HCT116 (cell line): ENCODE measurements around the gene NAB2. TPM values are rescaled to one million over a fixed set of nuclear protein-coding genes. Genes with fewer than 3 reads are reported as not detected.

Source experiments
- ATAC-seq: fragments of 200-7000 bp; cut with Tn5 transposase; 2 replicates; pipeline ENCODE4 v1.9.1; 2020; ENCODE audit warnings: mild to moderate bottlenecking, moderate library complexity
- BruUV-seq: library from RNA; stranded (reverse); fragments of 400-500 nt; replicated peaks from 2 replicates; lab custom pipeline; 2021; lab: Mats Ljungman, UMichigan
- CTCF ChIA-PET: fragments of 300-600 bp; sonication (Branson Sonifier 250); formaldehyde crosslinking; loops from one replicate; lab custom pipeline; 2021; ENCODE audit warnings: antibody characterized with exemption; lab: Charles Lee
- POLR2A ChIA-PET: fragments of 300-600, 350-600 bp; sonication (Branson Sonifier 250); formaldehyde crosslinking; loops from one replicate; lab custom pipeline; 2021; ENCODE audit warnings: antibody characterized with exemption; lab: Charles Lee
- RAD21 ChIA-PET, 2 experiments: fragments of 300-600 bp; sonication (Branson Sonifier 250); formaldehyde crosslinking; loops; one replicate each; lab custom pipeline; 2023; ENCODE audit warnings: low total read pairs in 2 of 2; ENCODE audit not compliant: uncharacterized antibody in 2 of 2, unreplicated experiment in 2 of 2, low non-redundant PET in 1 of 2; lab: Charles Lee
- DNase-seq: peaks from one replicate; pipeline ENCODE4 v3.0.0-alpha.2; 2010; ENCODE audit warnings: low read depth, low spot score
- H2AFZ ChIP-seq: fragments of 200-600 bp; shearing (Covaris generic), sonication (generic); 2 replicates; pipeline ENCODE4 v1.6.1; 2017; ENCODE audit warnings: low read depth, mixed run types, mixed read lengths, antibody characterized with exemption, low read length; ENCODE audit not compliant: poor library complexity, severe bottlenecking
- H3K27ac ChIP-seq: 2 replicates; pipeline ENCODE4 v1.5.1; 2012; ENCODE audit warnings: low read depth, low read length
- H3K27me3 ChIP-seq: fragments of 200-600 bp; sonication (generic); 2 replicates; pipeline ENCODE4 v1.6.1; 2016; ENCODE audit warnings: mixed run types, low read length, mixed read lengths; ENCODE audit not compliant: insufficient read depth
- H3K36me3 ChIP-seq, 2 experiments: fragments of 200-500 bp in 1 of 2; fragments of 200-600 bp in 1 of 2; sonication (Bioruptor generic) in 1 of 2; sonication (generic) in 1 of 2; 2 replicates each; pipeline versions ENCODE4 v1.5.1 to v1.6.1; 2014 to 2016; ENCODE audit warnings: low read length in 2 of 2, inconsistent platforms in 1 of 2, mixed read lengths in 1 of 2, mixed run types in 1 of 2; ENCODE audit not compliant: insufficient read depth in 2 of 2, control insufficient read depth in 1 of 2
- H3K4me1 ChIP-seq, 2 experiments: fragments of 200-600 bp in 1 of 2; sonication (generic) in 1 of 2; 2 replicates each; pipeline versions ENCODE4 v1.5.1 to v1.6.1; 2012 to 2017; ENCODE audit warnings: low read length in 2 of 2, inconsistent platforms in 1 of 2, mild to moderate bottlenecking in 1 of 2, mixed read lengths in 1 of 2, mixed run types in 1 of 2, moderate library complexity in 1 of 2; ENCODE audit not compliant: insufficient read depth in 2 of 2, control insufficient read depth in 1 of 2
- H3K4me2 ChIP-seq: fragments of 200-600 bp; sonication (generic); 2 replicates; pipeline ENCODE4 v1.6.1; 2017; ENCODE audit warnings: mixed run types, low read length, mixed read lengths
- H3K4me3 ChIP-seq, 2 experiments: fragments of 200-600 bp in 1 of 2; sonication (generic) in 1 of 2; replicated peaks in 1 of 2; 2 replicates each; pipeline ENCODE4 v1.5.1; 2011 to 2016; ENCODE audit warnings: low read length in 2 of 2, control low read depth in 1 of 2, low read depth in 1 of 2, mild to moderate bottlenecking in 1 of 2, mixed read lengths in 1 of 2, mixed run types in 1 of 2
- H3K79me2 ChIP-seq: fragments of 200-600 bp; sonication (generic); 2 replicates; pipeline ENCODE4 v1.6.1; 2017; ENCODE audit warnings: mild to moderate bottlenecking, mixed run types, low read length, moderate library complexity, mixed read lengths; ENCODE audit not compliant: insufficient read depth
- H3K9ac ChIP-seq: fragments of 200-600 bp; sonication (generic); 2 replicates; pipeline ENCODE4 v1.6.1; 2016; ENCODE audit warnings: low read length, mixed read lengths
- H3K9me2 ChIP-seq: fragments of 200-600 bp; sonication (generic), shearing (Covaris generic); 2 replicates; pipeline ENCODE4 v1.6.1; 2017; ENCODE audit warnings: mixed run types, mild to moderate bottlenecking, moderate library complexity; ENCODE audit not compliant: insufficient read depth
- H3K9me3 ChIP-seq, 2 experiments: fragments of 200-500 bp in 1 of 2; fragments of 200-600 bp in 1 of 2; sonication (Bioruptor generic) in 1 of 2; sonication (generic) in 1 of 2; 2 replicates each; pipeline ENCODE4 v1.6.1; 2014 to 2017; ENCODE audit warnings: low read length in 2 of 2, mixed read lengths in 2 of 2, inconsistent platforms in 1 of 2, low read depth in 1 of 2, mild to moderate bottlenecking in 1 of 2, mixed run types in 1 of 2, moderate library complexity in 1 of 2; ENCODE audit not compliant: control insufficient read depth in 1 of 2, insufficient read depth in 1 of 2
- H4K20me1 ChIP-seq: fragments of 200-600 bp; sonication (generic), shearing (Covaris generic); 2 replicates; pipeline ENCODE4 v1.6.1; 2017; ENCODE audit warnings: mixed run types, mild to moderate bottlenecking, moderate library complexity; ENCODE audit not compliant: insufficient read depth
- CEBPB ChIP-seq: IDR thresholded peaks from 2 replicates; pipeline ENCODE4 v1.6.1; 2012; ENCODE audit warnings: low read depth
- CTCF ChIP-seq, 3 experiments: fragments of 200-600 bp in 1 of 3; sonication (generic) in 1 of 3; IDR thresholded peaks in 2 of 3; conservative IDR thresholded peaks in 1 of 3; 2 replicates each; pipeline ENCODE4 v1.5.1; 2012 to 2017; ENCODE audit warnings: low read depth in 2 of 3, low read length in 2 of 3, antibody characterized with exemption in 1 of 3, borderline replicate concordance in 1 of 3, control low read depth in 1 of 3, mild to moderate bottlenecking in 1 of 3, mixed read lengths in 1 of 3, mixed run types in 1 of 3, moderate library complexity in 1 of 3; ENCODE audit not compliant: insufficient read depth in 1 of 3
- EZH2 ChIP-seq: fragments of 200-600 bp; sonication (generic); IDR thresholded peaks from 2 replicates; pipeline ENCODE4 v1.6.1; 2017; ENCODE audit warnings: antibody characterized with exemption, mixed run types
- EZH2phosphoT487 ChIP-seq: fragments of 200-600 bp; IDR thresholded peaks from 2 replicates; pipeline ENCODE4 v1.6.1; 2018; ENCODE audit warnings: antibody characterized with exemption, borderline replicate concordance
- JUND ChIP-seq: IDR thresholded peaks from 2 replicates; pipeline ENCODE4 v1.6.1; 2012
- POLR2AphosphoS5 ChIP-seq: IDR thresholded peaks from 2 replicates; pipeline ENCODE4 v1.6.1; 2011; ENCODE audit warnings: mild to moderate bottlenecking, low read depth, low read length, moderate library complexity
- SIN3A ChIP-seq: IDR thresholded peaks from 2 replicates; pipeline ENCODE4 v1.6.1; 2012; ENCODE audit warnings: low read depth
- SRF ChIP-seq: IDR thresholded peaks from 2 replicates; pipeline ENCODE4 v1.6.1; 2012; ENCODE audit warnings: low read depth
- ZFX ChIP-seq: fragments of 450-650 bp; IDR thresholded peaks from 2 replicates; pipeline ENCODE4 v1.6.1; 2017
- ZNF274 ChIP-seq: fragments of 200-500 bp; sonication (Bioruptor generic); IDR thresholded peaks from 2 replicates; pipeline ENCODE4 v1.6.1; 2014; ENCODE audit warnings: mild to moderate bottlenecking, low read depth, low read length, inconsistent platforms
- intact Hi-C: fragments of 100-400 bp; cut with micrococcal nuclease; formaldehyde crosslinking; loops from 2 replicates; pipeline ENCODE4 v1.10.0; 2022
- total RNA-seq: library from RNA; stranded (reverse); gene quantifications from one replicate; pipeline ENCODE4 v1.2.1, GENCODE V29; 2021; ENCODE audit not compliant: unreplicated experiment
- TF ChIP-seq, protein P1 (sequence below): IDR thresholded peaks from 2 replicates; pipeline ENCODE4 v1.6.1; 2012; ENCODE audit warnings: low read depth
- TF ChIP-seq, protein P2 (sequence below): IDR thresholded peaks from 2 replicates; pipeline ENCODE4 v1.6.1; 2012

Gene NAB2
- total RNA-seq, 1 experiment from 2014 or later, result 77.1 TPM

GRCh38 chr12:57090490-57090889 lies 1.6 kb downstream of the NAB2 start:
- TF ChIP-seq, protein P1, sequence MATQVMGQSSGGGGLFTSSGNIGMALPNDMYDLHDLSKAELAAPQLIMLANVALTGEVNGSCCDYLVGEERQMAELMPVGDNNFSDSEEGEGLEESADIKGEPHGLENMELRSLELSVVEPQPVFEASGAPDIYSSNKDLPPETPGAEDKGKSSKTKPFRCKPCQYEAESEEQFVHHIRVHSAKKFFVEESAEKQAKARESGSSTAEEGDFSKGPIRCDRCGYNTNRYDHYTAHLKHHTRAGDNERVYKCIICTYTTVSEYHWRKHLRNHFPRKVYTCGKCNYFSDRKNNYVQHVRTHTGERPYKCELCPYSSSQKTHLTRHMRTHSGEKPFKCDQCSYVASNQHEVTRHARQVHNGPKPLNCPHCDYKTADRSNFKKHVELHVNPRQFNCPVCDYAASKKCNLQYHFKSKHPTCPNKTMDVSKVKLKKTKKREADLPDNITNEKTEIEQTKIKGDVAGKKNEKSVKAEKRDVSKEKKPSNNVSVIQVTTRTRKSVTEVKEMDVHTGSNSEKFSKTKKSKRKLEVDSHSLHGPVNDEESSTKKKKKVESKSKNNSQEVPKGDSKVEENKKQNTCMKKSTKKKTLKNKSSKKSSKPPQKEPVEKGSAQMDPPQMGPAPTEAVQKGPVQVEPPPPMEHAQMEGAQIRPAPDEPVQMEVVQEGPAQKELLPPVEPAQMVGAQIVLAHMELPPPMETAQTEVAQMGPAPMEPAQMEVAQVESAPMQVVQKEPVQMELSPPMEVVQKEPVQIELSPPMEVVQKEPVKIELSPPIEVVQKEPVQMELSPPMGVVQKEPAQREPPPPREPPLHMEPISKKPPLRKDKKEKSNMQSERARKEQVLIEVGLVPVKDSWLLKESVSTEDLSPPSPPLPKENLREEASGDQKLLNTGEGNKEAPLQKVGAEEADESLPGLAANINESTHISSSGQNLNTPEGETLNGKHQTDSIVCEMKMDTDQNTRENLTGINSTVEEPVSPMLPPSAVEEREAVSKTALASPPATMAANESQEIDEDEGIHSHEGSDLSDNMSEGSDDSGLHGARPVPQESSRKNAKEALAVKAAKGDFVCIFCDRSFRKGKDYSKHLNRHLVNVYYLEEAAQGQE, result no peak
- TF ChIP-seq EZH2phosphoT487 (no peak), CTCF (IDR thresholded peaks at IDR 0.05 in 2 of 3, conservative IDR thresholded peaks at IDR 0.05 in 1 of 3; ENCODE audit: borderline replicate concordance in 1 of 3, insufficient read depth in 1 of 3, low read depth in 2 of 3, low read length in 2 of 3) (no peak), CEBPB (no peak), POLR2AphosphoS5 (no peak), ZNF274 (no peak), SRF (no peak), JUND (no peak), EZH2 (no peak), ZFX (no peak), SIN3A (no peak)
- TF ChIP-seq, protein P2, sequence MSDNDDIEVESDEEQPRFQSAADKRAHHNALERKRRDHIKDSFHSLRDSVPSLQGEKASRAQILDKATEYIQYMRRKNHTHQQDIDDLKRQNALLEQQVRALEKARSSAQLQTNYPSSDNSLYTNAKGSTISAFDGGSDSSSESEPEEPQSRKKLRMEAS, result no peak
- intact Hi-C loops, result no loop called here
- Histone ChIP-seq H3K9ac (peak overlapping the region; percentile 1; the same call in 1 of the 2 replicates), H3K9me2 (no peaks in the 10 kb centered on the region), H3K36me3 (peaks cover 17 to 31% of the 10 kb centered on the region in 2 experiments; a peak in 3 of 4 replicates), H3K27me3 (no peaks in the 10 kb centered on the region), H3K79me2 (peaks cover 38% of the 10 kb centered on the region), H4K20me1 (no peaks in the 10 kb centered on the region), H3K27ac (peak overlapping the region; percentile 41), H3K4me1 (peaks cover 43 to 81% of the 10 kb centered on the region in 2 experiments), H3K4me3 (peak overlapping the region; percentile 61 to 90; a peak in 3 of 4 replicates), H2AFZ (no peak overlapping the region), H3K9me3 (no peaks in the 10 kb centered on the region), H3K4me2 (peak overlapping the region; percentile 90)
- DNase-seq (no peak), ATAC-seq (no peak)
- ChIA-PET CTCF (no interaction called here), POLR2A (interaction anchor here (4.8 kb wide), 1 partner anchor 21 kb away, joined by 50 read pairs; the partner anchor contains the start of gene STAT6), RAD21 (no interaction called here)
- BruUV-seq, result no TSS peak
